Kidney epithelial cell (primary cell): Measurements from ENCODE around the gene EFNB3. TPM values are rescaled to one million over a fixed set of nuclear protein-coding genes. Genes with fewer than 3 reads are reported as not detected.
A peak's percentile ranks its signal among the peaks of the same experiment; 100 is the strongest.

ENCODE experiments used
- DNase-seq: peaks from one replicate; pipeline ENCODE4 v3.0.0-alpha.2; 2010; ENCODE audit warnings: low read depth
- H3K27me3 ChIP-seq: 2 replicates; pipeline ENCODE4 v1.6.0; 2011; ENCODE audit warnings: low read length; ENCODE audit not compliant: control insufficient read depth, insufficient read depth
- H3K36me3 ChIP-seq: 2 replicates; pipeline ENCODE4 v1.5.1; 2011; ENCODE audit warnings: low read length; ENCODE audit not compliant: control insufficient read depth, insufficient read depth
- H3K4me3 ChIP-seq: 2 replicates; pipeline ENCODE4 v1.5.1; 2011; ENCODE audit warnings: low read depth, mild to moderate bottlenecking, control low read depth, low read length
- CTCF ChIP-seq: IDR thresholded peaks from 2 replicates; pipeline ENCODE4 v1.5.1; 2011; ENCODE audit warnings: mild to moderate bottlenecking, moderate library complexity, low read length, control low read depth, inconsistent platforms; ENCODE audit not compliant: insufficient read depth, poor library complexity, severe bottlenecking
- total RNA-seq: library from RNA; depleted of rRNA; stranded (reverse); fragments of >200 nt; gene quantifications from 2 replicates; pipeline ENCODE4 v1.2.3, GENCODE V29; 2015

EFNB3 gene
- total RNA-seq, 1 donor from 2014 or later = 4.7 TPM

GRCh38 chr17:7714721-7715594 lies 10.0 kb downstream of the EFNB3 start:
- H3K27me3 ChIP-seq = peaks cover 33% of the 10 kb centered on the region
- TF ChIP-seq CTCF = no peak
- H3K4me3 ChIP-seq = no peak overlapping the region
- DNase-seq = no peak
- H3K36me3 ChIP-seq = no peaks in the 10 kb centered on the region

GRCh38 chr17:7715936-7716886 lies 11.2 kb downstream of the EFNB3 start:
- no peak for DNase-seq

GRCh38 chr17:7716901-7717755 lies 12.1 kb downstream of the EFNB3 start, which contains the start of gene DNAH2:
Gene DNAH2, plus strand, starts transcription at chr17:7717744. Its CDS starts 1,991 bp downstream, at chr17:7719735.
- peak within 1 kb of the TSS; percentile 54 for H3K4me3 ChIP-seq
- peak; percentile 50 for DNase-seq
- TF ChIP-seq CTCF = peak; percentile 65
- H3K36me3 ChIP-seq = no peaks in the 10 kb centered on the region
- H3K27me3 ChIP-seq = peaks cover 30% of the 10 kb centered on the region

More at GRCh38 chr17:7715936-7716886, 11.2 kb downstream of the EFNB3 start:
- no peaks in the 10 kb centered on the region for H3K36me3 ChIP-seq
- peaks cover 38% of the 10 kb centered on the region for H3K27me3 ChIP-seq
- peak overlapping the region; percentile 54 for H3K4me3 ChIP-seq
- no peak for TF ChIP-seq CTCF

- H3K36me3 ChIP-seq = no peaks in the 10 kb centered on the region
- no peak for TF ChIP-seq CTCF
- peak overlapping the region; percentile 54 for H3K4me3 ChIP-seq
- no peak for DNase-seq
- H3K27me3 ChIP-seq = peaks cover 26% of the 10 kb centered on the region
These were observed 12.9 kb downstream of the EFNB3 start for GRCh38 chr17:7717756-7718350.

GRCh38 chr17:7719661-7720060 lies 14.7 kb downstream of the EFNB3 start:
- H3K27me3 ChIP-seq = peaks cover 20% of the 10 kb centered on the region
- DNase-seq = no peak

More at GRCh38 chr17:7719661-7720060, 14.7 kb downstream of the EFNB3 start:
- no peak for TF ChIP-seq CTCF
- H3K4me3 ChIP-seq = no peak overlapping the region
- no peaks in the 10 kb centered on the region for H3K36me3 ChIP-seq
